PC-9 (cell line): ENCODE measurements around the gene SKI.

Experiments used
- EZH2 ChIP-seq: fragments of 200-600 bp; sonication (generic); IDR thresholded peaks from 2 replicates; pipeline ENCODE4 v1.8.0; 2017; ENCODE audit warnings: antibody characterized with exemption, low read depth
- TF ChIP-seq, protein P1 (sequence below): fragments of 200-600 bp; sonication (generic); conservative IDR thresholded peaks from 2 replicates; pipeline ENCODE4 v1.6.1; 2017; ENCODE audit warnings: mixed run types, antibody characterized with exemption, mild to moderate bottlenecking, moderate library complexity

DNA sequence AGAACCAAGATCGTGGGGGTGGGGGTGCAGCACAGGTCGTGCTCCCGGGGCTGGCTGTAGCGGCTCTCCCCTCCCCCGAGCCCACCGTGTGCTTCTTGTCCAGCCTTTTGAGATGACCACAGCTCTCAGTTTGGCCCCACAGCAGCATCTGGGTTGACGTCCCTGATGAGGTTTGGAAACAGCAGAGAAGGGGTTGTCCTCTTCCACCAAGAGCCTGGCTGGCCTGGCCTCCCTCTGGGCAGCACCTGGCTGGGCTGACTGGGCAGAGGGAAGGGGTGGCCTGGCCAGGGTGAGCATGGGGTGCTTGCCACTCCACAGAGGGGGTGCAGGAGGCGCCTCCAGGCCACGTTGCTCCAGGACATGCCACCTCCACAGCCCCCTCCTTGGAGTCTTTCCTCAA is 61.5 kb downstream of the SKI start:
- TF ChIP-seq, protein P1, sequence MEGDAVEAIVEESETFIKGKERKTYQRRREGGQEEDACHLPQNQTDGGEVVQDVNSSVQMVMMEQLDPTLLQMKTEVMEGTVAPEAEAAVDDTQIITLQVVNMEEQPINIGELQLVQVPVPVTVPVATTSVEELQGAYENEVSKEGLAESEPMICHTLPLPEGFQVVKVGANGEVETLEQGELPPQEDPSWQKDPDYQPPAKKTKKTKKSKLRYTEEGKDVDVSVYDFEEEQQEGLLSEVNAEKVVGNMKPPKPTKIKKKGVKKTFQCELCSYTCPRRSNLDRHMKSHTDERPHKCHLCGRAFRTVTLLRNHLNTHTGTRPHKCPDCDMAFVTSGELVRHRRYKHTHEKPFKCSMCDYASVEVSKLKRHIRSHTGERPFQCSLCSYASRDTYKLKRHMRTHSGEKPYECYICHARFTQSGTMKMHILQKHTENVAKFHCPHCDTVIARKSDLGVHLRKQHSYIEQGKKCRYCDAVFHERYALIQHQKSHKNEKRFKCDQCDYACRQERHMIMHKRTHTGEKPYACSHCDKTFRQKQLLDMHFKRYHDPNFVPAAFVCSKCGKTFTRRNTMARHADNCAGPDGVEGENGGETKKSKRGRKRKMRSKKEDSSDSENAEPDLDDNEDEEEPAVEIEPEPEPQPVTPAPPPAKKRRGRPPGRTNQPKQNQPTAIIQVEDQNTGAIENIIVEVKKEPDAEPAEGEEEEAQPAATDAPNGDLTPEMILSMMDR, result no peak
- no peak for TF ChIP-seq EZH2
